ENCODE measurements around the gene MEIKIN.

Gene MEIKIN

DNA sequence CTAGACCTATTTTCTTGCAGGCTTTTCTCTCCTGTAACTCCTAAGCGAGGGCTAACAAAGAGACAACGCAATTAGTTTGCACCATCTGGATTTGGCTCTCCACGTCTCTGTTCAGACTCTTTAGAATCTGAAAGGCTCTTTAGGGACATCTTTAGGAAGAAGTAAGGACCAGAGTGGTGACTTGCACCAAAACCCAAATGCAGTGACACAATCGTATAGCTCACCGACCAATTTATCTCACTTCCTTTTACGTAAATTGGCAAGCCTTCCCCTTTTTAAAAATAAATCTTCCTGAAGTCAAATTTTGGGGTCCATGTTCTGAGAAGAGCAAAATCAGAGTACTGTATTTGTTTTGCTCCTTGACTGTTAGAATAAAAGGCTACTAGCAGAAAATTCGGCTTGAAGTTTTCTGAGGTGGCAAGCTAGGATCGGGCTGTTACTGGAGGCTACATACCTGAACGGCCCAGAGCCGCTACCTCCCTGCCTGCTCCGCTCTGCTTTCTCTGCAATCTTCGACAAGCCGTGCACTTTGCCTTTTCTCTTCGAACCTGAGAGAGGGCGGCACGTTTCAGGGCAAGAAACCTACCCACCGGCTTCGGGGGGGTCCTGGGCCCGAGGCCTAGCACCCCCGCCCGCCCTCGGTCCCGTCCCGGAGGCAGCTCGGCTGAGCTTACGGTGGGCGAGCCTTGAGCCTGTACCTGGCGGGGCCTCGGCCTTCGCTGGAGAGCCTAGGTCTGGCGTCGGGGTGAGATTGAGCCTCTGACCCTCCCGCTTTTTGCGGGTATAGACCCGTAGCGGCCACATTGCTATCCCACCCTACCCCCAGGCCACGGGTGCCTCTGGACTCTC is 537 bp downstream of the MEIKIN start:
- no peaks in the 10 kb centered on the region for H3K79me2 ChIP-seq
- H3K4me2 ChIP-seq (ENCODE audit: low read length): no peak overlapping the region
- TF ChIP-seq, protein P1, sequence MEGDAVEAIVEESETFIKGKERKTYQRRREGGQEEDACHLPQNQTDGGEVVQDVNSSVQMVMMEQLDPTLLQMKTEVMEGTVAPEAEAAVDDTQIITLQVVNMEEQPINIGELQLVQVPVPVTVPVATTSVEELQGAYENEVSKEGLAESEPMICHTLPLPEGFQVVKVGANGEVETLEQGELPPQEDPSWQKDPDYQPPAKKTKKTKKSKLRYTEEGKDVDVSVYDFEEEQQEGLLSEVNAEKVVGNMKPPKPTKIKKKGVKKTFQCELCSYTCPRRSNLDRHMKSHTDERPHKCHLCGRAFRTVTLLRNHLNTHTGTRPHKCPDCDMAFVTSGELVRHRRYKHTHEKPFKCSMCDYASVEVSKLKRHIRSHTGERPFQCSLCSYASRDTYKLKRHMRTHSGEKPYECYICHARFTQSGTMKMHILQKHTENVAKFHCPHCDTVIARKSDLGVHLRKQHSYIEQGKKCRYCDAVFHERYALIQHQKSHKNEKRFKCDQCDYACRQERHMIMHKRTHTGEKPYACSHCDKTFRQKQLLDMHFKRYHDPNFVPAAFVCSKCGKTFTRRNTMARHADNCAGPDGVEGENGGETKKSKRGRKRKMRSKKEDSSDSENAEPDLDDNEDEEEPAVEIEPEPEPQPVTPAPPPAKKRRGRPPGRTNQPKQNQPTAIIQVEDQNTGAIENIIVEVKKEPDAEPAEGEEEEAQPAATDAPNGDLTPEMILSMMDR (IDR thresholded peaks at IDR 0.05): no peak
- no peak overlapping the region for H3K9ac ChIP-seq
- no peak overlapping the region for H3K4me3 ChIP-seq (ENCODE audit: low read depth, low read length)
- no peak overlapping the region for H2AFZ ChIP-seq
- no peaks in the 10 kb centered on the region for H3K4me1 ChIP-seq
- H3K9me3 ChIP-seq (ENCODE audit: control insufficient read depth, low read length): no peaks in the 10 kb centered on the region
- H3K27me3 ChIP-seq (ENCODE audit: control insufficient read depth, insufficient read depth, low read length): no peaks in the 10 kb centered on the region
- H3K36me3 ChIP-seq (ENCODE audit: control insufficient read depth, insufficient read depth, low read length): no peaks in the 10 kb centered on the region
- no peak overlapping the region for H3K27ac ChIP-seq

DNA sequence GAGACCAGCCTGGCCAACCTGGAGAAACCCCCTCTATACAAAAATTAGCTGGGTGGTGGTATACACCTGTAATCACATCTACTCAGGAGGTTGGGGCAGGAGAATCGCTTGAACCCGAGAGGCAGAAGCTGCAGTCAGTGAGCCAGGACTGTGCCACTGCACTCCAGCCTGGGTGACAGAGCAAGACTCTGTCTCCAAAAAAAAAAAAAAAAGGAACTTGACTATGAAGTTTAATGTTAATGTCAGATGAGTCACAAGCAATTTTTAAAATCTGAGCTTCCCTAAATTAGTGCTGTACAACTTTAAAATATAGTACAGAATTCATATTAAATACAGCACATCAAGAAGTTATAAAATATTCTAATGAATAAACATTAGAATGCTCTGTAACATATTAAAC is 1.5 kb downstream of the MEIKIN start:
- no peaks in the 10 kb centered on the region for H3K4me1 ChIP-seq
- no peaks in the 10 kb centered on the region for H3K27me3 ChIP-seq (ENCODE audit: control insufficient read depth, insufficient read depth, low read length)
- no peaks in the 10 kb centered on the region for H3K79me2 ChIP-seq
- H3K27ac ChIP-seq: no peak overlapping the region
- H3K9me3 ChIP-seq (ENCODE audit: control insufficient read depth, low read length): no peaks in the 10 kb centered on the region
- H3K36me3 ChIP-seq (ENCODE audit: control insufficient read depth, insufficient read depth, low read length): no peaks in the 10 kb centered on the region
- TF ChIP-seq, protein P1 (IDR thresholded peaks at IDR 0.05): no peak
- H3K4me3 ChIP-seq (ENCODE audit: low read depth, low read length): no peak overlapping the region
- H3K9ac ChIP-seq: no peak overlapping the region
- no peak overlapping the region for H2AFZ ChIP-seq
- no peak overlapping the region for H3K4me2 ChIP-seq (ENCODE audit: low read length)

DNA sequence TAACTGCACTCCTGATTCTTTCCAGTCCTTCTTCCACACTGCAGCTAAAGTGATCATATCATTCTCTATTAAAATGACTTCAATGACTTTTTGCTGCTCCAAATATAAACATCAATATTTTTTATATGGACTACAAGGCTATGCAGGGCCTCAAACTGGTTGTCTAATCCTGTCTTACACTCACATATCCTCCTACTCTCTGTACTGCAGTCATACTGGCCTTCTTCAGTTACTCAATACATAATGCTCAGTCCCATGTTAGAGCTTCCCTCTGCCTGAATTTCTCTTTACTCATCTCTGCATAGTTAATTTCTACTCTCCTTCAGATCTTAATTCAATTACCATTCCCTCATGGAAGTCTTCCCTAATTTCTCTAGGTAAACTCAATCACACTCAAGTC is 3.4 kb downstream of the MEIKIN start:
- no peak overlapping the region for H2AFZ ChIP-seq
- H3K4me1 ChIP-seq: no peaks in the 10 kb centered on the region
- H3K79me2 ChIP-seq: no peaks in the 10 kb centered on the region
- H3K36me3 ChIP-seq (ENCODE audit: control insufficient read depth, insufficient read depth, low read length): no peaks in the 10 kb centered on the region
- H3K4me2 ChIP-seq (ENCODE audit: low read length): no peak overlapping the region
- no peaks in the 10 kb centered on the region for H3K9me3 ChIP-seq (ENCODE audit: control insufficient read depth, low read length)
- TF ChIP-seq, protein P1 (IDR thresholded peaks at IDR 0.05): no peak
- no peak overlapping the region for H3K27ac ChIP-seq
- H3K27me3 ChIP-seq (ENCODE audit: control insufficient read depth, insufficient read depth, low read length): no peaks in the 10 kb centered on the region
- H3K4me3 ChIP-seq (ENCODE audit: low read depth, low read length): no peak overlapping the region
- no peak overlapping the region for H3K9ac ChIP-seq

DNA sequence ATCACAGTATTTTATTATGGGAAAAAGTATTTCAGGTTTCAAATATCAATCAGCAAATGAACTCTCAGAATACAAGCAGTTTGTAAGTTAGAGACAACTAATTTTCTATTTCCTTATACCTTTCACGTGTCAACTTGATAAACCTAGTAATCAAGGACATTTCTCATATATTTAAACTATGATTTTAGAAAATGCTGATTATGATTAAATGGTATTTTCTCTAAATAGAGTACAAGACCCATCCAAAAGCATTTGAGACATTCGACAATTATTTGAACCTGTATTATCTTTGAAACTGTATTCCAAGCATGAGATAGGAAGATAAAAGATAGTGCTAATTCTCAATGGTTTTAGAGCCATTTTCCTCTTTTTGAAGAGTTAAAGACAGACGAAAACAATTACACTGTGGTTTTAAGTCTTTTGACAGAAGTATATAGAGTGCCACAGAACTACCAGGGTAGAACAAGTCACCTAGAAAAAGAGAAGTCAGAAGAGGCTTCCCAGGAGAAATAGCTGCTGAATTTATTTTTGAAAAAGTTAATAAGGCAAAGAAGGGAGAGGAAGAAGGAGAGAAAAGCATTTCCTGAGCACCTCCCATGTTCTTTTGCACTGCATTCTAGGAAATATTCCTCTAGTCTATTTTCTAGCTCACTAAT is 5.6 kb downstream of the MEIKIN start:
- H3K27me3 ChIP-seq (ENCODE audit: control insufficient read depth, insufficient read depth, low read length): no peaks in the 10 kb centered on the region
- no peak overlapping the region for H3K4me3 ChIP-seq (ENCODE audit: low read depth, low read length)
- no peak overlapping the region for H2AFZ ChIP-seq
- no peak overlapping the region for H3K9ac ChIP-seq
- no peaks in the 10 kb centered on the region for H3K79me2 ChIP-seq
- H3K36me3 ChIP-seq (ENCODE audit: control insufficient read depth, insufficient read depth, low read length): no peaks in the 10 kb centered on the region
- no peak overlapping the region for H3K4me2 ChIP-seq (ENCODE audit: low read length)
- no peaks in the 10 kb centered on the region for H3K4me1 ChIP-seq
- TF ChIP-seq, protein P1 (IDR thresholded peaks at IDR 0.05): no peak
- no peak overlapping the region for H3K27ac ChIP-seq
- H3K9me3 ChIP-seq (ENCODE audit: control insufficient read depth, low read length): no peaks in the 10 kb centered on the region
